Peyer's patch (tissue), 4 donors: Measurements from ENCODE around the gene DNMT3A. TPM values are rescaled to one million over a fixed set of nuclear protein-coding genes. Genes with fewer than 3 reads are reported as not detected.

Experiments used
- DNase-seq, 3 donors: peaks; one replicate each; pipeline ENCODE4 v3.0.0-alpha.2; 2017 to 2019
- H3K27ac ChIP-seq, 4 donors: fragments of 200-600 bp; sonication (generic); one replicate each; pipeline ENCODE4 v1.5.1; 2016 to 2019
- H3K27me3 ChIP-seq, 2 donors: fragments of 200-600 bp; sonication (generic); one replicate each; pipeline ENCODE4 v1.5.1; 2019
- H3K36me3 ChIP-seq, 3 donors: fragments of 200-600 bp; sonication (generic); one replicate each; pipeline ENCODE4 v1.5.1; 2016 to 2019
- H3K4me1 ChIP-seq, 4 donors: fragments of 200-600 bp; sonication (generic); one replicate each; pipeline ENCODE4 v1.5.1; 2016 to 2019
- H3K4me3 ChIP-seq, 4 donors: fragments of 200-600 bp; sonication (generic); 1 replicate in 3 of 4; 2 replicates in 1 of 4; pipeline ENCODE4 v1.5.1; 2016 to 2019; ENCODE audit warnings: mild to moderate bottlenecking in 1 of 4
- H3K9me3 ChIP-seq, 4 donors: fragments of 200-600 bp; sonication (generic); one replicate each; pipeline ENCODE4 v1.5.1; 2016 to 2019; ENCODE audit warnings: mild to moderate bottlenecking in 1 of 4
- POLR2A ChIP-seq, 2 donors: fragments of 450-650 bp; IDR thresholded peaks; one replicate each; pipeline ENCODE4 v1.5.1; 2017; ENCODE audit warnings: antibody characterized with exemption in 2 of 2, mild to moderate bottlenecking in 2 of 2, moderate library complexity in 2 of 2
- total RNA-seq, 4 donors: library from RNA; depleted of rRNA; stranded (reverse); fragments of >200 nt; gene quantifications; one replicate each; pipeline ENCODE4 v1.1.0, GENCODE V29; 2016
- TF ChIP-seq, protein P1 (sequence below), 6 experiments: fragments of 450-650 bp in 4 of 6; fragments of 200-600 bp in 2 of 6; sonication (generic) in 1 of 6; IDR thresholded peaks; one replicate each; pipeline ENCODE4 v1.5.1; 2017 to 2019; ENCODE audit warnings: antibody characterized with exemption in 6 of 6, mild to moderate bottlenecking in 3 of 6, moderate library complexity in 1 of 6

Gene DNMT3A
- total RNA-seq, 4 donors from 2014 or later = 10.7 to 126 (median 27.7) TPM

GRCh38 chr2:25269233-25269632 is 72.5 kb downstream of the DNMT3A start:
- peaks cover 0 to 21% (median 0%) of the 10 kb centered on the region in 3 donors for H3K36me3 ChIP-seq
- peaks cover 0 to 14% (median 8%) of the 10 kb centered on the region in 4 donors for H3K4me1 ChIP-seq
- no peak overlapping the region for H3K27ac ChIP-seq

GRCh38 chr2:25268139-25268538 is 73.6 kb downstream of the DNMT3A start:
- Histone ChIP-seq H3K36me3 (peaks cover 0 to 25% (median 0%) of the 10 kb centered on the region in 3 donors), H3K4me1 (peaks cover 0 to 3% (median 0%) of the 10 kb centered on the region in 4 donors), H3K27me3 (no peaks in the 10 kb centered on the region), H3K27ac (no peak overlapping the region), H3K9me3 (no peaks in the 10 kb centered on the region), H3K4me3 (no peak overlapping the region)
- TF ChIP-seq, protein P1, sequence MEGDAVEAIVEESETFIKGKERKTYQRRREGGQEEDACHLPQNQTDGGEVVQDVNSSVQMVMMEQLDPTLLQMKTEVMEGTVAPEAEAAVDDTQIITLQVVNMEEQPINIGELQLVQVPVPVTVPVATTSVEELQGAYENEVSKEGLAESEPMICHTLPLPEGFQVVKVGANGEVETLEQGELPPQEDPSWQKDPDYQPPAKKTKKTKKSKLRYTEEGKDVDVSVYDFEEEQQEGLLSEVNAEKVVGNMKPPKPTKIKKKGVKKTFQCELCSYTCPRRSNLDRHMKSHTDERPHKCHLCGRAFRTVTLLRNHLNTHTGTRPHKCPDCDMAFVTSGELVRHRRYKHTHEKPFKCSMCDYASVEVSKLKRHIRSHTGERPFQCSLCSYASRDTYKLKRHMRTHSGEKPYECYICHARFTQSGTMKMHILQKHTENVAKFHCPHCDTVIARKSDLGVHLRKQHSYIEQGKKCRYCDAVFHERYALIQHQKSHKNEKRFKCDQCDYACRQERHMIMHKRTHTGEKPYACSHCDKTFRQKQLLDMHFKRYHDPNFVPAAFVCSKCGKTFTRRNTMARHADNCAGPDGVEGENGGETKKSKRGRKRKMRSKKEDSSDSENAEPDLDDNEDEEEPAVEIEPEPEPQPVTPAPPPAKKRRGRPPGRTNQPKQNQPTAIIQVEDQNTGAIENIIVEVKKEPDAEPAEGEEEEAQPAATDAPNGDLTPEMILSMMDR (IDR thresholded peaks at IDR 0.05) = no peak
- TF ChIP-seq POLR2A (IDR thresholded peaks at IDR 0.05) = no peak
- no peak for DNase-seq

More at GRCh38 chr2:25269233-25269632, 72.5 kb downstream of the DNMT3A start:
- TF ChIP-seq, protein P1 (IDR thresholded peaks at IDR 0.05) = no peak
- TF ChIP-seq POLR2A (IDR thresholded peaks at IDR 0.05) = no peak
- no peak for DNase-seq
- no peaks in the 10 kb centered on the region for H3K9me3 ChIP-seq
- H3K27me3 ChIP-seq = no peaks in the 10 kb centered on the region
- H3K4me3 ChIP-seq = no peak overlapping the region

DNA sequence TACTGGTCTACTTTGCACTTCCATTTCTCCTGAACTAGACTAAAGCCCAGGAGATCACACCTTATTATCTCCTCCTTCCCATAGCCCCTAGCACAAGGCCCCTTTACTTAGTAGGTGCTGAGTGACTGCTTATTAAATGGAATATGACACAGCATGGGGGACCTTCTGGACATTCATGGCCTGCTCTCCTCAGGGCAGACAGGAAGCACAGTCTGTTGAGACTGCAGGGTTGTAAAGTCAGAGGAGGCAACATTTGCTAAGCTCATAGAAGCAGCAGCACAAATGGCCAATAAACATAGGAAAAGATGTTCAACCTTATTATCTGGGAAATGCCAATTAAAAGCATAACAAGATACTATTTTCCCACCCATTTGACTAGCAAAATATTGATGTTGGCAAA is 75.3 kb downstream of the DNMT3A start:
- Histone ChIP-seq H3K27ac (no peak overlapping the region), H3K4me3 (no peak overlapping the region), H3K27me3 (no peaks in the 10 kb centered on the region), H3K4me1 (no peaks in the 10 kb centered on the region), H3K9me3 (no peaks in the 10 kb centered on the region), H3K36me3 (peaks cover 0 to 25% (median 0%) of the 10 kb centered on the region in 3 donors)
- no peak for DNase-seq
- TF ChIP-seq, protein P1 (IDR thresholded peaks at IDR 0.05) = no peak
- no peak for TF ChIP-seq POLR2A (IDR thresholded peaks at IDR 0.05)

GRCh38 chr2:25265802-25266201 is 75.9 kb downstream of the DNMT3A start:
- Histone ChIP-seq H3K27me3 (no peaks in the 10 kb centered on the region), H3K9me3 (no peaks in the 10 kb centered on the region), H3K4me3 (no peak overlapping the region), H3K27ac (no peak overlapping the region), H3K4me1 (no peaks in the 10 kb centered on the region), H3K36me3 (peaks cover 0 to 25% (median 0%) of the 10 kb centered on the region in 3 donors)
- no peak for DNase-seq
- TF ChIP-seq, protein P1 (IDR thresholded peaks at IDR 0.05) = no peak
- no peak for TF ChIP-seq POLR2A (IDR thresholded peaks at IDR 0.05)

- Histone ChIP-seq H3K9me3 (no peaks in the 10 kb centered on the region), H3K27ac (no peak overlapping the region), H3K27me3 (no peaks in the 10 kb centered on the region), H3K4me1 (no peaks in the 10 kb centered on the region), H3K36me3 (peaks cover 0 to 22% (median 0%) of the 10 kb centered on the region in 3 donors), H3K4me3 (no peak overlapping the region)
- DNase-seq = no peak
- TF ChIP-seq, protein P1 (IDR thresholded peaks at IDR 0.05) = no peak
- TF ChIP-seq POLR2A (IDR thresholded peaks at IDR 0.05) = no peak
Measured at GRCh38 chr2:25265001-25265400, 76.7 kb downstream of the DNMT3A start.

DNA sequence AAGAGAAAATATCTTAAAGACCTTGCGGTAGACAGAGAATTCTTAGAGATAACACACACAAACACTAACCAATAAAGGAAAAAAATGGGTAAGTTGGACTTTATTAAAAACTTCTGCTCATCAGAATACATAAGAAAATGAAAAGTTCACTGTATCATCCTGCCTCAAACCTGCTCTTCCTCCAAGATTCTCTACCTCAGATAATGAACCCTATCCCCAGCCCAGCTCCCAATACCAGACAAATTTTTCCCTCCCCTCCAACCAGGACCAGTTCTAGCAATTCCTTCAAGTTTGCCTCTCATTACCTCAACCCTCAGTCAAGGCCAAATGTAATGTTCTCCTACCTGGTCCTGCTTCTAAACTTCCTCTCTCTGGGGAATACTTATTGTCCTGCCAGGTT is 79.4 kb downstream of the DNMT3A start:
- no peak overlapping the region for H3K27ac ChIP-seq
- TF ChIP-seq POLR2A (IDR thresholded peaks at IDR 0.05) = no peak
- TF ChIP-seq, protein P1 (IDR thresholded peaks at IDR 0.05) = no peak
- no peaks in the 10 kb centered on the region for H3K9me3 ChIP-seq
- no peaks in the 10 kb centered on the region for H3K27me3 ChIP-seq
- no peak for DNase-seq
- H3K4me3 ChIP-seq = no peak overlapping the region
- H3K4me1 ChIP-seq = peaks cover 0 to 8% (median 0%) of the 10 kb centered on the region in 4 donors
- H3K36me3 ChIP-seq = peaks cover 0 to 4% (median 0%) of the 10 kb centered on the region in 3 donors
